UCSD-AML1 (cell line): ENCODE results near the gene PGM3.

Source experiments
- DNase-seq: peaks from one replicate; lab custom pipeline; 2025; ENCODE audit not compliant: unreplicated experiment; lab: John Stamatoyannopoulos, UW

PGM3 gene

DNA sequence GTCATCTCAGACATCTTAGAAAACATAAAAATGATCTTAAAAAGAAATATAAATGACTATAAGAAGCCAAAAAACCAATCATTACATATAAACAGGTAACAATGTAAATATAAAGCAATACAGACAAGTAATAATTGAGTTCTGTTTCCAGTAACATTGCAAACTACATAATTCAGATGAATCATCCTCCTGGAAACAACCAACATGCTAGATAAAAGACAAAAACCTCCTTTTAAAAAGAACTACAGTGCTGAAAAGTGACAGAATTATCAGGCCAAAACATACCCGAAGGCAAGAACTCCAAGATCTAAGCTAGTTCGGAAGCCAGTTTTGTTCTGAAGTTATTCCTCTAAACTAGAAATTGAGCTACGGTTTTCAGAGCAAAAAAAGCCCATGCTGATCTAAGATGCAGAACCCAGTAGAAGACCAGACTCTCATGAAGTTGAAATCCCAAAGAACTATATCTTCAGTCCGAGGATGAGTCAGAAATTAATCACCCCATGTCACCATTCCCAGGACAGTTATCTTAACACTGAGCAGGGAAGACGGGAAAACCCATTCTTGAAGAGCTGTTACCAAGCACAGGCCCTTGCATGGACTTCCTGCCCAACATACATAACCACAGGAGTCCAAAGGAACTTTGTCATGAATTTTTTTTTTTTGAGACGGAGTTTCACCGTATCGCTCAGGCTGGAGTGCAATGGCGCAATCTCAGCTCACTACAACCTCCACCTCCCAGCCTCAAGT, 9.8 kb downstream of the PGM3 start:
- DNase-seq = no peak

- no peak for DNase-seq
Observed at GRCh38 chr6:83182114-83182513, 11.0 kb downstream of the PGM3 start.

GRCh38 chr6:83180426-83180950, 12.6 kb downstream of the PGM3 start:
- DNase-seq = no peak

- no peak for DNase-seq
Observed at GRCh38 chr6:83176246-83176645, 16.8 kb downstream of the PGM3 start.

DNA sequence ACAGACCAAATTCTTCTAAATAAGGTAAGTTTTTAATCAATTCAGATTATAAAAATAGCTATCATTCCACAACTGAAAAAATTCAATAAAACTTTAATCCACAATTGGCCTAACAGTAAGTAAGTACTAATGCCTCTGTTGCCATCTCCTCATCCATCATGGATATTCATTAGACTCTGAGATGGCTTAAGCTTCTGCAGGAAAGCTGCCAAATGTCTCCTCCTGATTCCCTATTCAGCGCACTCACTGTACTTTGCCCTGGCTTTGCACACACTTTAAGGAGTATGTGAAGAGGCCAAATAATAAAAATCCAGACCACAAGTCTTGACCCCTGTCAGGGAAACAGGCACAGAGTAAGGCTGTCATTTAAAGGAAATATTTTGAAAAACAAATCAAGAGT, 23.6 kb downstream of the PGM3 start:
- no peak for DNase-seq

DNA sequence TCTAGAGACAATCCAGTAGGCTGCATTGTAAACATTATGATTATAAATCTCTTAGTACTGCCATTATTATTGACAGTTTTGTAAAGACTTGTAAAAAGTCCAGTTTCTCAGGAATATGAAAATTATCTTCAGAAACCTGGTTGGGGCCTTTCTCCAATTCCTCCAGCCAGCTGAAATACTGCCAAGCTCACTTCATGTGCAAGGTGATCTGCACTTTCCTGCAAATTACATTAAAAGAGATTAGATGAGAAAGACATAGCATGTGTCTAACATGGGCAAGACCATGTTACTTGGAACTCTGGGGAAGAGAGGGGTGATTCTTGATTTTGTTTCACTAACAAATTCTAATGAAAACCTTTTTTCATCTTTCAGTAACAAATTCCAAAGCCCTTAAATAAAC, 24.0 kb downstream of the PGM3 start:
- no peak for DNase-seq

DNA sequence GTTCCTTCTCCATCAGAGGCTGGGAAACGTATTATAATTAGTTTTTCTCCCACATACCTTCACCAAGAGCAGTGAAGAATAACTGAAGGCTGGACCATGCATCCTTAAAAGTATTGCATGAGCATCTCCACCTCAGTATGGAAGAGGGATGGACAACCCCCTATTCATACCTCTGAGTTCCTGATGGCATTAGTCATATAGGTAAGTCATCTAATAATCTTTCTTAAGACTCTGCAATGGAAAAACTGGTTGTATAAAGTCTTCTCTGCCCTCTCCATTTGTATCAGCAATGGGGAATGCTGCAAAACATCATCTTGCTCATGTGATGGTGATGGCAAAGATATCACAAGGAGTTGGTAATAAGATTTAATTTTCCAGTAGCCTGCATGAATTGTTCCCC, 24.5 kb downstream of the PGM3 start:
- no peak for DNase-seq

DNA sequence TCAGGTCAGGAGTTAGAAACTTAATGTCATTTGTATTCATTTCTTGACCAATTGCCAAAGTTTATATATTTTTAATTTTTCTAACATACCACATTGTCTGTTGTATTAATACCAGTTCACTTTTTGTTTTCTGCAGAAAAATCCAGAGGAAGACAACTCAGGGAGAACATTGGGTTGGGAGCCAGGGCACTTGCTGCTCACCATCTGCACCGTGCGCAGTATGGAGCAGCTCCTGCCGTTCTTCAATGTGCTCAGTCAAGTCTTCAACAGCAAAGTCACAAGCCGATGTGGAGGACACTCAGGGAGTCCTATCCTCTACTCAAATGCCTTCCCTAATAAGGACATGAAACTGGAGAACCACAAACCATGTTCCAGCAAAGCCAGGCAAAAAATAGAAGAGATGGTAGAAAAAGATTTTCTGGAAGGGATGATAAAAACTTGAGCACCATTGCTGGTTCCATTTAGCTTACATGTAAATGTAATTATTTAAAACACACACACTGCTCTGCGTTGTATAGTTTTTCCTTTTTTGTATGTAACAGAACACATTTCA, 25.3 kb downstream of the PGM3 start:
- no peak for DNase-seq

DNA sequence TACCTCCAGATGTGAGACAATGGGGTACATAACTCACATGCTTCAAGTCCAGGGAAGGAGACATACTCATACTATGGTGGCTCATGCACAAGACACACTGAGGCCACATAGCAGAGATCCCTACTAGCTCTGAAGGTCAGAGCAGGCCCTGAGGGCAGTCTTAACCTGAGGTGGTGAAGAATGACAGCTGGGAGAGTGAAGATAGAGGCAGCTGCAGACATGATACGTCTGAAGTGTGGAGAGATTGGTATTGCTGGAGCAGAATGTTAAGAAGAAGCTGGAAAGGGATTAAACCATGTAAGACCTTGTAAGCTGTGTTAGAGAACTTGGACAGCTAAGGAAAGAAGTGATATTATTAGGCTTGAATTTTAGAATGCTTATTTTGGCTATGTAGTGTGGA, 32.9 kb downstream of the PGM3 start:
- DNase-seq = no peak

DNA sequence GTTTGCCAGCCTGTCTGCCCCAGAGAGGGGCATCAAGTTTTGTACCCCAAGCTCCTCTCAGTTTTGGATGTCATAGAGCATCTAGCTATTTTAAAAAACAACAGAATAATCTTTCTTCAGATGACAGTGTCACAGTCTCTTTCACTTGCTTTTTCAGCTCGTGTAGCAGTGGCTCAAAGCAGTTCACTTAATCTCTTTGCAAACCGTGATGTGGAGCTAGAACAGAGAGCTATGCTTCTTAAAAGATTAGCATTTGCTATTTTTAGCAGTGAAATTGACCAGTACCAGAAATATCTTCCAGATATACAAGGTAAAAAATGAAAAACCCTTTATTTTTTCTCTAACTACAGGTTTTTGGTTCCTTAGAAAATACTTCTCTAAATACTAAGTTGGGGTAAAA, 37.3 kb downstream of the PGM3 start:
- no peak for DNase-seq

DNA sequence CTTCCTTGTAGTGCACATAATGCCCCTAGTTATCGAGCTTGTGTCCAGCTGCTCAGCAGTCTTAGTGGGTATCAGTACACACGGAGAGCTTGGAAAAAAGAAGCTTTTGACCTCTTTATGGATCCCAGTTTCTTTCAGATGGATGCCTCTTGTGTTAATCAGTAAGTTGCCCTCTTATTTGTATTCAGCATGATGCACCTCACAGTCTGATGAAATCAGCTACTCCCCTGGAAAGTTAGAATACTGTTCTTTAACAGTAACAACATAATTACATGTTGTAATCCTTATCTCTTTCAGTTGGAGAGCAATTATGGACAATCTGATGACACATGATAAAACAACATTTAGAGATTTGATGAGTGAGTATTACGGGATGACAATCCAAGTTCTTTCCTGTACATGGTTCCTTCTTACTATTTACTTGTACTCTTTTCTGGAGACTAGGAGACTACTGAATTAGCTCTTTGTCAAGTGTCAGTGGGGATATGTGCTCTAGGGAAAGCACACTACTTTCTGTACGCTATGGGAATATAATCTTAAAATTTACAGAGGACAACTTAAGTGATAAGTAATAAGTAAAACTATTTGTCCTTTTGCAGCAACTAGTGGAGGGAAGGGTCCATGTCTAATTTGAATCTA, 39.1 kb downstream of the PGM3 start:
- DNase-seq = no peak

GRCh38 chr6:83152913-83153312, 40.2 kb downstream of the PGM3 start:
- no peak for DNase-seq

DNA sequence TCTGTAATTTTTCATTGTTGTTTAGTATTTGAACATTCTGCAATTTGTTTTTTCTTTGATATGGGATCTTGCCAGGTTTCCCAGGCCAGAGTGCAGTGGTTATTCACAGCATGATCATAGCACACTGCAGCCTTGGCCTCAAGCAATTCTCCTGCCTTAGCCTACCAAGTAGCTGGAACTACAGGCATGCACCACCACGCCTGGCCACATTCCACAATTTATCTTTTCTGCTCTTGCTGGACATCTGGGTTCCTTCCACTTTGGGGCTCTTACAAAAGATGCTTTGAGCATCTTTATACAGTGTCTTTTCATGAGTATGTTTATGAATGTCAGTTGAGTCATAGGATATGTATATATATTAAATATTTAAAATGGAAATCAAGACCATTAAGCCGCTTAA, 42.0 kb downstream of the PGM3 start:
- DNase-seq = no peak

DNA sequence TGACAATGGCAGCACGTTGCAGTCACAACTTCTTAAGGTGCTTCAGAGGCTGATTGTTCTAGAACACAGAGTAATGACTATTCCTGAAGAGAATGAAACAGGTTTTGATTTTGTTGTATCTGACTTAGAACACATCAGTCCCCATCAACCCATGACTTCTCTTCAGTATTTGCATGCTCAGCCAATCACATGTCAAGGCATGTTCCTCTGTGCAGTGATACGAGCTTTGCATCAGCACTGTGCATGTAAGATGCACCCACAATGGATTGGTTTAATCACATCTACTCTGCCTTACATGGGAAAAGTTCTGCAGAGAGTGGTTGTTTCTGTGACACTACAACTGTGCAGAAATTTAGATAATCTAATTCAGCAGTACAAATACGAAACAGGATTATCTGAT, 54.3 kb downstream of the PGM3 start:
- DNase-seq = no peak

DNA sequence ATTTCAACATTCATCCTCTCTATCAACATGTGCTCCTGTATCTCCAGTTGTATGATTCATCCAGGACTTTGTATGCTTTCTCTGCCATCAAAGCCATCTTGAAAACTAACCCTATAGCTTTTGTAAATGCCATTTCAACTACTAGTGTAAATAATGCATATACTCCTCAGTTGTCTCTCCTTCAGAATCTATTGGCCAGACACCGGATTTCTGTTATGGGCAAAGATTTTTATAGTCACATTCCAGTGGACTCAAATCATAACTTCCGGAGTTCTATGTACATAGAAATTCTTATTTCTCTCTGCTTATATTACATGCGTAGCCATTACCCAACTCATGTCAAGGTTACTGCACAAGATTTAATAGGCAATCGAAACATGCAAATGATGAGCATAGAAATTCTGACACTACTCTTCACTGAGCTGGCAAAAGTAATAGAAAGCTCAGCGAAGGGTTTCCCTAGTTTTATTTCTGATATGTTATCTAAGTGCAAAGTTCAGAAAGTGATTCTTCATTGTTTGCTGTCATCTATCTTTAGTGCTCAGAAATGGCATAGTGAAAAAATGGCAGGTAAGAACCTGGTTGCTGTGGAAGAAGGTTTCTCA, 54.8 kb downstream of the PGM3 start:
- no peak for DNase-seq

GRCh38 chr6:83132121-83132520, 60.9 kb downstream of the PGM3 start:
- DNase-seq = no peak

DNA sequence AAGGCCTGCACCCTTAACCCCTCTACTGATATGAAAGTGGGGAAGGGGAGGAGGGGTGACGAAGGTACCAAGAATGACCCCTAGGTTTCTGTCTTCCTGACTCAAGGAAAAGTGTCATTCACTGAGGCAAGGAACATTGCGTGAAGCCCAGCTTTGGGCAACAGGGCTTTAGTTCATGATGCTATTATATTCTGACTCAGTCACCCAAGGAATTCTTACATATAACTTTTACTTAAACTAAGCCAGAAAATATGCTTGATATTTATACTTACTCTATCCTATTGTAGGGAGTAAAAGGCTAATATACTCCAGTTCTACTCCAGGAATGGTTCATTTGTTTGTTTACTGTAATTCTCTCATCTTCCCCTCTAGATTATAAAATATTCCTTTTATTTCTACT, 65.1 kb downstream of the PGM3 start:
- no peak for DNase-seq

DNA sequence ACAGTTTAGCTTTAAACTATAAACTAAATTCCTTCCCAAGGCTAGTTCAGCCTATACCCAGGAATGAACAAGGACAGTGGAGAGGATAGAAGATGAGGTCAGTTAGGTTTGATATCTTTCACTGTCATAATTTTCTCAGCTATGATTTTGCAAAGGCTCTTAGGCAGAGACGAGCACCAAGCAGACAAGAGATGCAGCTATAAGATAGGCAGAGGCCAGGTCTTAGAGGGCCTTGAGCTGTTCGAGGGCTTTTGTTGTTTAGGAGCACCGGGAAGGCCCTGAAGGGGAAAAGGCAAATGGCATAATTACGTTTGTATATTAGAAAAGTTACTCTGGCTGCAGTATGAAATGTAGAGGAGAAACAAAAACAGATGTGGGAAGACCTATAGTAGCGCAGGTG, 65.8 kb downstream of the PGM3 start:
- no peak for DNase-seq

GRCh38 chr6:83126807-83127206, 66.3 kb downstream of the PGM3 start:
- no peak for DNase-seq

DNA sequence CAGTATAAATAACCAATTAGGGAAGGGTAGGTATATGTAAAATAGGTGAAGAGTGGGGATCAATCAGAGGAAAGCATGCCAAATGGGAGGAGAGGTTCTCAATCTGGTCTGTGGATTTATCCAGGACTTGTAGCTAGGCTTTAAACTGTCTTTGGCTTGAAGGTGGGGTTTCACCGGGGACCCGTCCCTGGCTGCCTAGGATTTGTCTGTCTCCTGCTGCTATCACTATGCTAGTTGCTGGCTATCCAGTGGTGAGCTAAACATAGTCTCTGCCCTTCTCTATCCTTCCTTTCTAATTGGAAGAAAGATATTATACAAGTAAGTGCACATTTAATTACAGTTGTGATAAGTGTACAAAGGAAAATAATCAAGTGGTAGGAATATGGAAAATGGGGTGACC, 66.8 kb downstream of the PGM3 start:
- DNase-seq = no peak

DNA sequence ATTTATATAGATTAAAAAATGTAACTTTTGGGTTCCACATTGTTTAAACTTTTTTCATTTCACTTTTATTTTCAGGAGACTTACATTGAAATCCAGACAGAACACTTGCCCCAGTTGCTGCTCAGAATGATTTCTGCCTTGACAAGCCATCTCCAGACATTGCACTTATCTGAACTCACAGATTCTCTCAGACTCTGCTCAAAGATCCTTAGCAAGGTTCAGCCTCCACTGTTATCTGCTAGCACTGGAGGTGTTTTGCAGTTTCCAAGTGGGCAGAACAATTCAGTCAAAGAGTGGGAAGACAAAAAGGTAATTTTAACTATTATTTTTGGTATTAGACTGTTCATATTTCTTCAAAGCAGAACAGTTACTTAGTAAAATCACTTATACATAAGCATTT, 67.6 kb downstream of the PGM3 start:
- DNase-seq = no peak

- DNase-seq = no peak
Observed at GRCh38 chr6:83124553-83124952, 68.5 kb downstream of the PGM3 start.
